Neural cell (in vitro differentiated cells): ENCODE results near the gene ADAMTS4. TPM values are rescaled to one million over a fixed set of nuclear protein-coding genes. Genes with fewer than 3 reads are reported as not detected.

ENCODE experiments used
- H2AFZ ChIP-seq: fragments of 200-600, 300-800 bp; sonication (generic), shearing (Covaris generic); 2 replicates; pipeline ENCODE4 v1.6.0; 2014; ENCODE audit warnings: low read depth, mild to moderate bottlenecking, antibody characterized with exemption, low read length, moderate library complexity
- H3F3A ChIP-seq: fragments of 200-600 bp; shearing (Covaris generic); 2 replicates; pipeline ENCODE4 v1.6.1; 2016; ENCODE audit warnings: mild to moderate bottlenecking, moderate library complexity, mixed read lengths, antibody characterized with exemption, low read length; ENCODE audit not compliant: insufficient read depth, poor library complexity, severe bottlenecking
- H3K27ac ChIP-seq: fragments of 200-600, 300-800 bp; sonication (generic), shearing (Covaris generic); 2 replicates; pipeline ENCODE4 v1.5.1; 2014; ENCODE audit warnings: mild to moderate bottlenecking, low read length, moderate library complexity
- H3K27me3 ChIP-seq: fragments of 300-800, 200-600 bp; sonication (generic), shearing (Covaris generic); 2 replicates; pipeline ENCODE4 v1.6.0; 2014; ENCODE audit warnings: mild to moderate bottlenecking, low read depth, low read length, moderate library complexity; ENCODE audit not compliant: insufficient read depth
- H3K36me3 ChIP-seq: fragments of 300-800, 200-600 bp; sonication (generic), shearing (Covaris generic); 2 replicates; pipeline ENCODE4 v1.5.1; 2014; ENCODE audit warnings: mild to moderate bottlenecking, antibody characterized with exemption, low read length, moderate library complexity; ENCODE audit not compliant: insufficient read depth
- H3K4me2 ChIP-seq: fragments of 300-800, 200-600 bp; sonication (generic), shearing (Covaris generic); 2 replicates; pipeline ENCODE4 v1.6.0; 2014; ENCODE audit warnings: mild to moderate bottlenecking, low read length
- H3K4me3 ChIP-seq: fragments of 300-800, 200-600 bp; sonication (generic), shearing (Covaris generic); 2 replicates; pipeline ENCODE4 v1.5.1; 2014; ENCODE audit warnings: mild to moderate bottlenecking, low read length, moderate library complexity
- H3K79me2 ChIP-seq: fragments of 200-600 bp; shearing (Covaris generic); replicated peaks from 2 replicates; pipeline ENCODE4 v1.6.0; 2014; ENCODE audit warnings: mild to moderate bottlenecking, low read length, moderate library complexity; ENCODE audit not compliant: insufficient read depth
- H3K9ac ChIP-seq: fragments of 300-800, 200-600 bp; sonication (generic), shearing (Covaris generic); 2 replicates; pipeline ENCODE4 v1.6.1; 2016; ENCODE audit warnings: mild to moderate bottlenecking, low read length, mixed read lengths
- H3K9me2 ChIP-seq: fragments of 200-600 bp; shearing (Covaris generic); 2 replicates; pipeline ENCODE4 v1.6.1; 2016; ENCODE audit warnings: mild to moderate bottlenecking, low read length, mixed read lengths; ENCODE audit not compliant: insufficient read depth
- H3K9me3 ChIP-seq: fragments of 200-600, 300-800 bp; sonication (generic), shearing (Covaris generic); 2 replicates; pipeline ENCODE4 v1.6.1; 2016; ENCODE audit warnings: mild to moderate bottlenecking, mixed run types, low read length, moderate library complexity, mixed read lengths
- H4K20me1 ChIP-seq: fragments of 200-600 bp; shearing (Covaris generic); 2 replicates; pipeline ENCODE4 v1.6.1; 2016; ENCODE audit warnings: mild to moderate bottlenecking, mixed run types; ENCODE audit not compliant: insufficient read depth
- EP300 ChIP-seq: fragments of 450-650 bp; conservative IDR thresholded peaks from 2 replicates; pipeline ENCODE4 v1.6.1; 2014; ENCODE audit warnings: antibody characterized with exemption, mild to moderate bottlenecking, moderate library complexity; ENCODE audit not compliant: poor library complexity, severe bottlenecking
- EZH2 ChIP-seq: fragments of 200-600, 300-800 bp; shearing (Covaris generic), sonication (generic); IDR thresholded peaks from 2 replicates; pipeline ENCODE4 v1.6.1; 2014; ENCODE audit warnings: antibody characterized with exemption, low read length, borderline replicate concordance, mild to moderate bottlenecking; ENCODE audit not compliant: insufficient read depth, poor library complexity, severe bottlenecking
- MXI1 ChIP-seq: fragments of 450-650 bp; conservative IDR thresholded peaks from 2 replicates; pipeline ENCODE4 v1.6.1; 2014; ENCODE audit warnings: antibody characterized with exemption, mild to moderate bottlenecking; ENCODE audit not compliant: poor library complexity, severe bottlenecking
- POLR2AphosphoS5 ChIP-seq: IDR thresholded peaks from 2 replicates; pipeline ENCODE4 v1.6.1; 2012
- RAD21 ChIP-seq: fragments of 450-650 bp; conservative IDR thresholded peaks from 2 replicates; pipeline ENCODE4 v1.6.1; 2014; ENCODE audit warnings: antibody characterized with exemption, mild to moderate bottlenecking, moderate library complexity
- SMC3 ChIP-seq: fragments of 450-650 bp; conservative IDR thresholded peaks from 2 replicates; pipeline ENCODE4 v1.6.1; 2014; ENCODE audit warnings: antibody characterized with exemption, mild to moderate bottlenecking, moderate library complexity; ENCODE audit not compliant: poor library complexity
- TAF1 ChIP-seq: IDR thresholded peaks from 2 replicates; pipeline ENCODE4 v1.6.1; 2012; ENCODE audit warnings: low read depth
- polyA plus RNA-seq: library from polyadenylated mRNA; depleted of rRNA; stranded (reverse); fragments of >200 nt; gene quantifications from 2 replicates; pipeline ENCODE4 v1.2.3, GENCODE V29; 2014
- TF ChIP-seq, protein P1 (sequence below): fragments of 450-650 bp; IDR thresholded peaks from 2 replicates; pipeline ENCODE4 v1.5.1; 2014; ENCODE audit warnings: antibody characterized with exemption, mild to moderate bottlenecking, moderate library complexity; ENCODE audit not compliant: poor library complexity, severe bottlenecking
- TF ChIP-seq, protein P2 (sequence below): IDR thresholded peaks from 2 replicates; pipeline ENCODE4 v1.6.1; 2012; ENCODE audit warnings: borderline replicate concordance

The ADAMTS4 gene
- polyA plus RNA-seq, 1 donor from 2014 or later = 0.04 TPM

DNA sequence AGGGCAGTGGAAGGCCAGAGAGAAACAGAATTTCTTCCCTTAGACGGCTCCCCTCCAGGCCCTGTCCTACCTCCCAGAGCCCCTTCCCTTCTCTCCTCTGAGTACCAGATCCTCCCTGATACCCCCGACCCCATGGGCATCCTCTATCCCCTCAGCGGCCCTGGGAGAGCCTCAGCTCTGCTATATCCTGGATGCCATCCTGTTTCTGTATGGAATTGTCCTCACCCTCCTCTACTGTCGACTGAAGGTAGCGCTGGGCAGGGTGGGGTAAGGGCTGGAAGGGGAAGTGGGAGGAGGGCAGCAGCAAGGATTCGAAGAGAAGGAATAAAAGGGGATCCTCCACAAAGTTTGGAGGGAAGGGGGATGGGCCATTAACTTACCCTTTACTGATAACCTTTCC is 19.0 kb upstream of the ADAMTS4 start:
- Histone ChIP-seq H3K36me3 (peaks cover 9% of the 10 kb centered on the region), H3K79me2 (no peaks in the 10 kb centered on the region), H3K4me2 (no peak overlapping the region), H3K9ac (no peak overlapping the region), H3K9me2 (no peaks in the 10 kb centered on the region), H2AFZ (no peak overlapping the region), H3K4me3 (no peak overlapping the region), H3K9me3 (no peaks in the 10 kb centered on the region), H3K27me3 (no peaks in the 10 kb centered on the region), H4K20me1 (no peaks in the 10 kb centered on the region), H3K27ac (no peak overlapping the region), H3F3A (no peaks in the 10 kb centered on the region)
- TF ChIP-seq SMC3 = no peak

DNA sequence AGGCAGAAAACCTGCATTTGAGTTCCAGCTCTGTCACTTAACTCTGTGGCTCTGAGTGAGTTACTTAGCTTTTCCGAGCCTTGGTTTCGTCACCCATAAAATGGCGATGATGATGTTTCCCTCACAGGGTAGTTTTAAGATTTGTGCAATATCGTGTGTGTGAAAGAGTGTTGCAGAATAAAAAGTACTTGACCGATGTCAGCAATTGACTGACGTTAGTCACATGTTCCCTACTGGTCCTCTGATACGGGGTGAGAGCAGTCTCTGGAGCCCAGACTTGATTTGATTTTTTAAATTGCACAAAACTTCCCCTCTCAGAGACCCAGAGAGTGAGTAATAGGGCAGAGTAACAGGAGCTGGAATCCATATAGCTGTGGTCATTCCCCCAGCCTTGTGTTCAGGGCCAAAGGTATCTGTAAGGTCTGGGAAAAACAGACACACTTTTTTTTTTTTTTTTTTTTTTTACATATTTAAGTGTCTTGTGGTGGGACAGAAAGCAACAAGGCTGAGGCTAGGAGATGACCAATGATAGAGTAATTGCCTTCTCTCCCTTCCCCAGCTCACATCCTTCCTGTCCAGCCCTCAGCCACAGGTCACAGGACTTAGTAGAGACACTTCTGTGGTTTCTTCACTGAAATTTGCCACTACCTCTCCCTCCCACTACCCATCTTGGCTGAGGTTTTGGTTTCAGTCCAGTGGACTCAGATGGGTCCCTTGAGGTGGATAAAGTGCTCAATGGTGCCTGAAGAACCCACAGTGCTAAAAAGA is 18.3 kb upstream of the ADAMTS4 start:
- Histone ChIP-seq H3K9me3 (no peaks in the 10 kb centered on the region), H2AFZ (no peak overlapping the region), H3K79me2 (no peaks in the 10 kb centered on the region), H3K9ac (no peak overlapping the region), H3K27me3 (no peaks in the 10 kb centered on the region), H3K4me3 (no peak overlapping the region), H3F3A (no peaks in the 10 kb centered on the region), H3K4me2 (no peak overlapping the region), H3K9me2 (no peaks in the 10 kb centered on the region), H3K27ac (no peak overlapping the region), H4K20me1 (no peaks in the 10 kb centered on the region), H3K36me3 (peaks cover 9% of the 10 kb centered on the region)
- TF ChIP-seq SMC3 (no peak), TAF1 (no peak), EZH2 (no peak), EP300 (no peak)
- TF ChIP-seq, protein P1, sequence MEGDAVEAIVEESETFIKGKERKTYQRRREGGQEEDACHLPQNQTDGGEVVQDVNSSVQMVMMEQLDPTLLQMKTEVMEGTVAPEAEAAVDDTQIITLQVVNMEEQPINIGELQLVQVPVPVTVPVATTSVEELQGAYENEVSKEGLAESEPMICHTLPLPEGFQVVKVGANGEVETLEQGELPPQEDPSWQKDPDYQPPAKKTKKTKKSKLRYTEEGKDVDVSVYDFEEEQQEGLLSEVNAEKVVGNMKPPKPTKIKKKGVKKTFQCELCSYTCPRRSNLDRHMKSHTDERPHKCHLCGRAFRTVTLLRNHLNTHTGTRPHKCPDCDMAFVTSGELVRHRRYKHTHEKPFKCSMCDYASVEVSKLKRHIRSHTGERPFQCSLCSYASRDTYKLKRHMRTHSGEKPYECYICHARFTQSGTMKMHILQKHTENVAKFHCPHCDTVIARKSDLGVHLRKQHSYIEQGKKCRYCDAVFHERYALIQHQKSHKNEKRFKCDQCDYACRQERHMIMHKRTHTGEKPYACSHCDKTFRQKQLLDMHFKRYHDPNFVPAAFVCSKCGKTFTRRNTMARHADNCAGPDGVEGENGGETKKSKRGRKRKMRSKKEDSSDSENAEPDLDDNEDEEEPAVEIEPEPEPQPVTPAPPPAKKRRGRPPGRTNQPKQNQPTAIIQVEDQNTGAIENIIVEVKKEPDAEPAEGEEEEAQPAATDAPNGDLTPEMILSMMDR = no peak

DNA sequence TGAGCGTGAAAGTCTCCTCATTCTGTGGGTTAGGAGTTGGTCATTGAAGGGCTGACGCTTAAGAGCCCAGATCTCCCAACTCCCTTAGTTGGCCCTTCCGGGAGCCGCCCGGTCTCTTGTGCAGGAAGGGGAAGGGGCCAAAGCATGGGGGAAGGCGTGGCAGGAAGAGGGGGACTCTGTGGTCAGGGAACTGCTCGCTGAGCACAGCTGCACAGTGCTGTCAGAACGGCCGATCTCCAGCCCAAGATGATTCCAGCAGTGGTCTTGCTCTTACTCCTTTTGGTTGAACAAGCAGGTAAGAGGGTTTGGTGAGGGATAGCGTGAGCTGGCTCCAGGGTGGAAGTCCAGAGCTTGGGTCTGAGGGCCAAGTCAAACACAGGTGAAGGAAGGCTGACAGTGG is 16.2 kb upstream of the ADAMTS4 start, which contains the start of gene FCER1G:
TSS of gene FCER1G (plus strand) at position 220 of the 400 bp plus-strand sequence. CDS start at position 247, 27 bp downstream.
- no peaks in the 10 kb centered on the region for H3K9me2 ChIP-seq
- no peaks in the 10 kb centered on the region for H3K79me2 ChIP-seq
- H3K36me3 ChIP-seq = peaks cover 9% of the 10 kb centered on the region
- H3K9me3 ChIP-seq = no peaks in the 10 kb centered on the region
- H2AFZ ChIP-seq = no peak within 1 kb of the TSS
- no peaks in the 10 kb centered on the region for H3K27me3 ChIP-seq
- H3K27ac ChIP-seq = no peak within 1 kb of the TSS
- no peaks in the 10 kb centered on the region for H3F3A ChIP-seq
- no peak within 1 kb of the TSS for H3K4me3 ChIP-seq
- H3K9ac ChIP-seq = no peak within 1 kb of the TSS
- H4K20me1 ChIP-seq = no peaks in the 10 kb centered on the region
- TF ChIP-seq EP300 (no peak), POLR2AphosphoS5 (no peak), TAF1 (no peak), MXI1 (no peak), EZH2 (no peak), SMC3 (no peak), RAD21 (no peak)
- TF ChIP-seq, protein P1 = no peak
- TF ChIP-seq, protein P2, sequence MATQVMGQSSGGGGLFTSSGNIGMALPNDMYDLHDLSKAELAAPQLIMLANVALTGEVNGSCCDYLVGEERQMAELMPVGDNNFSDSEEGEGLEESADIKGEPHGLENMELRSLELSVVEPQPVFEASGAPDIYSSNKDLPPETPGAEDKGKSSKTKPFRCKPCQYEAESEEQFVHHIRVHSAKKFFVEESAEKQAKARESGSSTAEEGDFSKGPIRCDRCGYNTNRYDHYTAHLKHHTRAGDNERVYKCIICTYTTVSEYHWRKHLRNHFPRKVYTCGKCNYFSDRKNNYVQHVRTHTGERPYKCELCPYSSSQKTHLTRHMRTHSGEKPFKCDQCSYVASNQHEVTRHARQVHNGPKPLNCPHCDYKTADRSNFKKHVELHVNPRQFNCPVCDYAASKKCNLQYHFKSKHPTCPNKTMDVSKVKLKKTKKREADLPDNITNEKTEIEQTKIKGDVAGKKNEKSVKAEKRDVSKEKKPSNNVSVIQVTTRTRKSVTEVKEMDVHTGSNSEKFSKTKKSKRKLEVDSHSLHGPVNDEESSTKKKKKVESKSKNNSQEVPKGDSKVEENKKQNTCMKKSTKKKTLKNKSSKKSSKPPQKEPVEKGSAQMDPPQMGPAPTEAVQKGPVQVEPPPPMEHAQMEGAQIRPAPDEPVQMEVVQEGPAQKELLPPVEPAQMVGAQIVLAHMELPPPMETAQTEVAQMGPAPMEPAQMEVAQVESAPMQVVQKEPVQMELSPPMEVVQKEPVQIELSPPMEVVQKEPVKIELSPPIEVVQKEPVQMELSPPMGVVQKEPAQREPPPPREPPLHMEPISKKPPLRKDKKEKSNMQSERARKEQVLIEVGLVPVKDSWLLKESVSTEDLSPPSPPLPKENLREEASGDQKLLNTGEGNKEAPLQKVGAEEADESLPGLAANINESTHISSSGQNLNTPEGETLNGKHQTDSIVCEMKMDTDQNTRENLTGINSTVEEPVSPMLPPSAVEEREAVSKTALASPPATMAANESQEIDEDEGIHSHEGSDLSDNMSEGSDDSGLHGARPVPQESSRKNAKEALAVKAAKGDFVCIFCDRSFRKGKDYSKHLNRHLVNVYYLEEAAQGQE = no peak
- no peak within 1 kb of the TSS for H3K4me2 ChIP-seq
